Mesothelial cell of epicardium (in vitro differentiated cells): Measurements from ENCODE around the gene GNB3. TPM values are rescaled to one million over a fixed set of nuclear protein-coding genes. Genes with fewer than 3 reads are reported as not detected.

Source experiments
- DNase-seq, 2 experiments: peaks; one replicate each; pipeline ENCODE4 v3.0.0; 2021; ENCODE audit warnings: low spot score in 2 of 2; ENCODE audit not compliant: unreplicated experiment in 2 of 2
- H3K27ac Mint-ChIP-seq: 2 replicates; pipeline ENCODE4 v1.8.0; 2021; ENCODE audit warnings: mixed read lengths
- H3K27me3 Mint-ChIP-seq: 2 replicates; pipeline ENCODE4 v1.8.0; 2021; ENCODE audit warnings: low read depth, mixed read lengths
- H3K36me3 Mint-ChIP-seq: 2 replicates; pipeline ENCODE4 v1.8.0; 2021; ENCODE audit warnings: mixed read lengths
- H3K4me1 Mint-ChIP-seq: 2 replicates; pipeline ENCODE4 v1.8.0; 2021; ENCODE audit warnings: mixed read lengths
- H3K4me3 Mint-ChIP-seq: 2 replicates; pipeline ENCODE4 v1.8.0; 2021; ENCODE audit warnings: mild to moderate bottlenecking, moderate library complexity, mixed read lengths
- H3K9me3 Mint-ChIP-seq: 2 replicates; pipeline ENCODE4 v1.8.0; 2021; ENCODE audit warnings: mixed read lengths
- CTCF ChIP-seq: fragments of 200-600 bp; sonication (generic); IDR thresholded peaks from one replicate; pipeline ENCODE4 v1.5.0; 2021; ENCODE audit warnings: antibody characterized with exemption; ENCODE audit not compliant: unreplicated experiment
- total RNA-seq: library from RNA; stranded (reverse); gene quantifications from 3 replicates; pipeline ENCODE4 v1.2.1, GENCODE V29; 2021

The GNB3 gene
- total RNA-seq, 1 donor from 2014 or later: 24.3 TPM

- DNase-seq: no peak
- TF ChIP-seq CTCF: no peak
- H3K4me3 Mint-ChIP-seq: no peak overlapping the region
- no peaks in the 10 kb centered on the region for H3K9me3 Mint-ChIP-seq
- peaks cover 26% of the 10 kb centered on the region for H3K36me3 Mint-ChIP-seq
- H3K27me3 Mint-ChIP-seq: no peaks in the 10 kb centered on the region
- H3K27ac Mint-ChIP-seq: no peak overlapping the region
- H3K4me1 Mint-ChIP-seq: peaks cover 4% of the 10 kb centered on the region
These were observed 1.4 kb downstream of the GNB3 start for GRCh38 chr12:6842075-6842474.

- Mint-ChIP-seq H3K4me3 (no peak overlapping the region), H3K4me1 (peaks cover 4% of the 10 kb centered on the region)
- no peak for TF ChIP-seq CTCF
These were observed 2.6 kb downstream of the GNB3 start for GRCh38 chr12:6843118-6843902.

DNA sequence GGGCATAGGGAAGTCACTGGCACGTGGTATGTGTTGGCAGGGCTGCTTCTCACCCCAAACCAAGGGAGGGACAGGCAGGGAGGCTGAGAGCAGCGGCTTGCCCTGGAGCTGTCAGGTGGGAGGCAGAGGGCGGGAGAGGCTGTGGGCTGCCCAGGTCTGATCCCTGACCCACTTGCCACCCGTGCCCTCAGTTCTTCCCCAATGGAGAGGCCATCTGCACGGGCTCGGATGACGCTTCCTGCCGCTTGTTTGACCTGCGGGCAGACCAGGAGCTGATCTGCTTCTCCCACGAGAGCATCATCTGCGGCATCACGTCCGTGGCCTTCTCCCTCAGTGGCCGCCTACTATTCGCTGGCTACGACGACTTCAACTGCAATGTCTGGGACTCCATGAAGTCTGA, 4.7 kb downstream of the GNB3 start:
- no peaks in the 10 kb centered on the region for H3K27me3 Mint-ChIP-seq
- H3K9me3 Mint-ChIP-seq: no peaks in the 10 kb centered on the region
- TF ChIP-seq CTCF: no peak
- no peak overlapping the region for H3K4me3 Mint-ChIP-seq
- H3K4me1 Mint-ChIP-seq: peaks cover 10% of the 10 kb centered on the region
- H3K36me3 Mint-ChIP-seq: peaks cover 34% of the 10 kb centered on the region
- no peak overlapping the region for H3K27ac Mint-ChIP-seq
- DNase-seq: no peak

More at GRCh38 chr12:6843118-6843902, 2.6 kb downstream of the GNB3 start:
- Mint-ChIP-seq H3K27me3 (no peaks in the 10 kb centered on the region), H3K36me3 (peaks cover 29% of the 10 kb centered on the region), H3K9me3 (no peaks in the 10 kb centered on the region), H3K27ac (no peak overlapping the region)
- DNase-seq: no peak

- peaks cover 34% of the 10 kb centered on the region for H3K36me3 Mint-ChIP-seq
- no peaks in the 10 kb centered on the region for H3K9me3 Mint-ChIP-seq
- H3K4me3 Mint-ChIP-seq: no peak overlapping the region
- no peaks in the 10 kb centered on the region for H3K27me3 Mint-ChIP-seq
- no peak for DNase-seq
- no peak overlapping the region for H3K27ac Mint-ChIP-seq
- H3K4me1 Mint-ChIP-seq: peaks cover 15% of the 10 kb centered on the region
- TF ChIP-seq CTCF: no peak
These were observed 5.7 kb downstream of the GNB3 start for GRCh38 chr12:6846316-6846869.

- no peaks in the 10 kb centered on the region for H3K27me3 Mint-ChIP-seq
- no peak overlapping the region for H3K27ac Mint-ChIP-seq
- H3K36me3 Mint-ChIP-seq: peaks cover 32% of the 10 kb centered on the region
- peaks cover 16% of the 10 kb centered on the region for H3K4me1 Mint-ChIP-seq
- TF ChIP-seq CTCF: no peak
- no peaks in the 10 kb centered on the region for H3K9me3 Mint-ChIP-seq
- no peak overlapping the region for H3K4me3 Mint-ChIP-seq
- no peak for DNase-seq
These were observed 7.0 kb downstream of the GNB3 start for GRCh38 chr12:6847676-6848075.
